ENCODE results near the gene MFSD12.
A peak's percentile ranks its signal among the peaks of the same experiment; 100 is the strongest.
"Not testable (repeated sequence)": the region's sequence is repeated elsewhere in the genome, so short reads cannot be mapped to it uniquely, and the experiment has no call there.

The MFSD12 gene

DNA sequence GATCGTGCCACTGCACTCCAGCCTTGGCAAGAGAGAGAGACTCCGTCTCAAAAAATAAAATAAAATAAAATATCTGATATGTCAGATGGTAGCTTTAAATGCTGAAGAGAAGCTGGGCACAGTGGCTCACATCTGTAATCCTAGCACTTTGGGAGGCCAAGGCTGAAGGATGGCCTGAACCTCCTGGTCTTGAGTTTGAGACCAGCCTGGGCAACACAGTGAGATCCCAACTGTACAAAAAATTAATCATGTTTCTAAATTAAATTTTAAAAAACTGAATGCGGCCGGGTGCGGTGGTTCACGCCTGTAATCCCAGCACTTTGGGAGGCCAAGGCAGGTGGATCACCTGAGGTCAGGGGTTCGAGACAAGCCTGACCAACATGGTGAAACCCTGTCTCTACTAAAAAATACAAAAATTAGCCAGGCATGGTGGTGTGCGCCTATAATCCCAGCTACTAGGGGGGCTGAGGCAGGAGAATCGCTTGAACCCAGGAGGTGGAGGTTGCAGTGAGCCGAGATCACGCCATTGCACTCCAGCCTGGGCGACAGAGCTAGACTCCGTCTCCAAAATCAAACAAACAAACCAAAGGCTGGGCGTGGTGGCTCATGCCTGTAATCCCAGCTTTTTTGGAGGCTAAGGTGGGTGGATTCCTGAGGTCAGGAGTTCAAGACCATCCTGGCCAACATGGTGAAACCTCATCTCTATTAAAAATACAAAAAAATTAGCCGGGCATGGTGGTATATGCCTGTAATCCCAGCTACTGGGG lies 26.8 kb upstream of the MFSD12 start:
- not testable (repeated sequence) for DNase-seq (ENCODE audit: low read depth in 2 of 2)

DNA sequence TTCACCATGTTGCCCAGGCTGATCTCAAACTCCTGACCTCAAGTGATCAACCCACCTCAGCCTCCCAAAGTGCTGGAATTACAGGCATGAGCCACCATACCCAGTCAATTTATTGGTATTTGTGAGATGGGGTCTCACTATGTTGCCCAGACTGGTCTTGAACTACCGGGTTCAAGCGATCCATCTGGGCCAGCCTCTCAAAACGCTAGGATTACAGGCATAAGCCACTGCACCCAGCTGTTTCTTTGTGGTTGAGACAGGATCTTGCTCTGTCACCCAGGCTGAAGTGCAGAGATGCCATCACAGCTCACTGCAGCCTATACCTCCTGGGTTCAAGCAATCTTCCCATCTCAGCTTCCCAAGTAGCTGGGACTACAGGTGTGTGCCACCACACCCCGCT lies 24.4 kb upstream of the MFSD12 start:
- not testable (repeated sequence) for DNase-seq (ENCODE audit: low read depth in 2 of 2)

DNA sequence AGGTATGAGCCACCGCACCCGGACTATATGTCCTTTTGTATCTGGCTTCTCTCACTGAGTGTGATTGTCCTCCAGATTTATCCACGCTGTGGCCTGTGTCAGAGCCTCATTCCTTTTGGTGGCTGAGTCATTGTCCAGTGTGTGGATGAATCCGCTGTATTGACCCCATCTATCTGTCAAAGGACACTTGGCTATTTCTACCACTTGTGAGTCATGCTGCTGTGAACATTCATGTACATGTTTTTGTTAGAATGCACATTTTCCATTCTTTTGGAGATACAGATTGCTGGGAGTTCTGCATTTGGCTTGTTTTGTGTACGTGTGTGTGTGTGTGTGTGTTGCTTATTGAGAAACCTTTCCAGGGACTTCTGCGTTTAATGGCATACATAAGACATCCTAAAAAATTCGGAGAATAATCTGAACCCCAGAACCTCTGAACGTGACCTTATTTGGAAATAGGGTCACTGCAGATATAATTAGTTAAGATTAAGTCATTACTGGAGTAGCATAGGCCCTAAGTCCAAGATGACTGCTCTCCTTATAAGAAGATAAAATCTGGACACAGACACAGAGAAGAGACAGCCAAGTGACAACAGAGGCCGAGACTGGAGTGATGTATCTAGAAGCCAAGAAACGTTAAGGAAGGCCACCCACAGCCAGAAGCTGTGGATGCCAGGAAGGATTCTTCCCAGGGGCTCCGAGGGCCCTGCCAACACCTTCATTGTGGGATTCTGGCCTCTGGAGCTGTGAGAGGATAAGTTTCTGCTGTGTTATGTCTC lies 23.0 kb upstream of the MFSD12 start:
- no peak for DNase-seq (ENCODE audit: low read depth in 2 of 2)

DNA sequence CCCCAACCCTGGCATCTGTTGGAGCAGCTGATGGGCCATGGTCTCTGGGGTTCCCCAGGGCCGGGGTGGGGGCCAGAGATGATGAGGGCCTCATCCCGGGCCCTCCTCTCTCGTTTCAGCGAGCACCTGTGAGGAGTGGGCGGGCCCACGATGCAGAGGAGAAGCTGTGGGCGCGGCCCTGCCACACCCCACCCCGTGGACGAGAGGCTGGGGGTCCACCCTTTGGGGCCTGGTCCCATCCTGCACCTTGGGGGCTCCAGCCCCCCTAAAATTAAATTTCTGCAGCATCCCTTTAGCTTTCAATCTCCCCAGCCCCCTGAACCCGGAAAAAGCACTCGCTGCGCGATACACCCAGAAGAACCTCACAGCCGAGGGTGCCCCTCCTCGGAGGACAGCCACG lies 21.0 kb upstream of the MFSD12 start:
- no peak for DNase-seq (ENCODE audit: low read depth in 2 of 2)

DNA sequence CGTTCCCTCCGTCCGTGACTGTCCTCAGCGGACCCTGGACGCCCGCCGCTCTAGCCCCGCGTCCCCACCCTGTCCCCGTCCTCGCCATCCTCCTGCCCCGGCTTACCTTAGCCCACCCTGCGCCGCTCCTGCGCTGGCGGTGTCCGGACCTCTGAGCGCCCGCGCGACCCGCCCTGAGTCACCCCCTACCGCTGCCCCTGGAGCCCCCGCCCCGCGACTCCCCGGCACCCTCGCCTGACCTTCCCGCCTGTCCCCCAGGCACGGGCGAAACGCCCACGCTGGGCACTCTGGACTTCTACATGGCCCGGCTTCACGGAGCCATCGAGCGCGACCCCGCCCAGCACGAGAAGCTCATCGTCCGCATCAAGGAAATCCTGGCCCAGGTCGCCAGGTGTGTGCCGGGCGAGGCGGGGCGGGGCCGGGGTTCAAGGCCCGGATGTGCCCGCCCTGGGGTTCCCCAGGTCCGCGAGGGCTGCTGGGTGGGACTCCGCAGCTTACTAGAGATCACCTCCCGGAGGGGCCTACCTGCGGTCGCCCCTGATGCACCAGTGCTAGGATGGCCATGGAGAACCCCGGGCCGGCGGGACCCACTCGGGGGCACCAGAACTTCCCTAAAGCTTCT lies 20.4 kb upstream of the MFSD12 start:
- no peak for DNase-seq (ENCODE audit: low read depth in 2 of 2)

DNA sequence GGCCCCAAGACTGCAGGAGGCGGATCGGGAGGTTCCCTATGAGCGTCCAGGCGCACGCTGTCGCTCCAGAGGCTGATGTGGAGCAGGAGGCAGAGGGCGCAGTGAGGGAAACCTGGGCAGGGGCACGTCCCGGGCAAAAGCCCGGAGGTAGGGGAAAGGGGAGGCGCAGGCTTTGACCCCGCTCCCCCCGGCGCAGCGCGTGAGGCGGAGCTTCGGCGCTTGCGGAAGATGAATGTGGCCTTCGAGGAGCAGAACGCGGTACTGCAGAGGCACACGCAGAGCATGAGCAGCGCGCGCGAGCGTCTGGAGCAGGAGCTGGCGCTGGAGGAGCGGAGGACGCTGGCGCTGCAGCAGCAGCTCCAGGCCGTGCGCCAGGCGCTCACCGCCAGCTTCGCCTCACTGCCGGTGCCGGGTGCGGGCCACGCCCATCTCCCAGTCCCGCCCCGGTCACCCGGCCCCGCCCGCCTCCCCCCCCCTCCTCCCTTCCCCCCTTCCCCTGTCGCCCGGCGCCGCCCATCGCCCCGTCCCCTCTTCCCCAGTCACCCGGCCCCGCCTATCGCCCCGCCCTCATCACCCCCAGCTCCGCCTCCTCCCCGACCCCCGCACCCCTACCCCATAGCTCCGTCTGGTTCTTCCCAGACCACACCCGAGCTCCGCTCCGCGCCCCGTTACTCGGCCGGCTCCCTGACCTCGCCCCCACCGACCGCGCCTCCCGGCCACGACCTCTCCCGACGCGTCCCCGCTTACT lies 19.5 kb upstream of the MFSD12 start:
- DNase-seq (ENCODE audit: low read depth in 2 of 2), result no peak

DNA sequence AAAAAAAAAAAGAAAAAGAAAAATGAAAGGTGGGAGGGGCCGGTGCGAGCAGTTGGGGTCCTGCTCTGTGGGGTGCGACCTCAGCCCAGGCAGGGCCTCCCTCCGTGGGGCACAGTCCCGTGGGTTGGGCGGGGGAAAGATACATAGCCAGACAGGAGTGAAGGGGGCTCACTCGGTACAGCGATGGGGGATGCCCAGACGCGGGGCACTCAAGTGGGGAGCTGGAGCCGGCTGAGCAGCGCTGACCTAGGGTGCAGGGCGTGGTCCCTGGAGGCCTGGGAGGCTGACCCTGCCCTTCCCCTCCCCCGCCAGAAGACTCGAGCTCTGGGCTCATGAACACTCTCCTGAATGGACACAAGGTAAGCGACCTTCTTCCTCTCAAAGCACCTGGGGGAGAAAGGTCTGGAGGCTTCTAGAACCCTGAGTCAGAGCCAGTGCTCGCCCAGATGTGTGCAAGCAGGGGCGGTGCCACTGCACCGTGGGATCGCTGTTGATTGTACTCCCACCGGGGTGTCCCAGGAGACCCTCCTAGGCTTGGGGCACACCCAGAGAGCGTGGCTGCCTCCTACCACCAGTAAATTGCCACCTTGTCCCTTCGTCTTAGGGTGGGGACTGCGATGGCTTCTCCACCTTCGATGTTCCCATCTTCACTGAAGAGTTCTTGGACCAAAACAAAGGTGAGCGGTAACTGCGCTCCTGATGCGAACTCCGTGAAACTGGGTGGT lies 18.7 kb upstream of the MFSD12 start:
- DNase-seq (ENCODE audit: low read depth in 2 of 2), result no peak

DNA sequence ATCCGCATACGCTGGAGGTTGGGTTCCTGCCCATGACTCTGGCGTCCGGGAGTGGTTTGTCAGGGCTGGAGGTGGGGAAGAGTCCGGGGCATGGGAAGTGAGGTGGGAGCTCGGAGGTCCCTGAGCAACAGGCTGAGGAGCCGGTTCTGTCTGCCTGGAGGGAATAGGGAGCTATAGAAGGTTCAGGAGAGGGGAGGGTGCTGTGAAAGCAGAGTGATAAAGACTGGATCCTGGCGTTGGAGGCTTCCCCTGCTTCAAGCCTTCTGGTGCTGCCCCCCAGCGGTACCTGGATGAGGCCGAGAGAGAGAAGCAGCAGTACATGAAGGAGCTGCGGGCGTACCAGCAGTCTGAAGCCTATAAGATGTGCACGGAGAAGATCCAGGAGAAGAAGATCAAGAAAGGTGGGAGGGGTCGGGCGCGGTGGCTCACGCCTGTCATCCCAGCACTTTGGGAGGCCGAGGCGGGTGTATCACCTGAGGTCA lies 17.9 kb upstream of the MFSD12 start:
- DNase-seq (ENCODE audit: low read depth in 2 of 2), result no peak

DNA sequence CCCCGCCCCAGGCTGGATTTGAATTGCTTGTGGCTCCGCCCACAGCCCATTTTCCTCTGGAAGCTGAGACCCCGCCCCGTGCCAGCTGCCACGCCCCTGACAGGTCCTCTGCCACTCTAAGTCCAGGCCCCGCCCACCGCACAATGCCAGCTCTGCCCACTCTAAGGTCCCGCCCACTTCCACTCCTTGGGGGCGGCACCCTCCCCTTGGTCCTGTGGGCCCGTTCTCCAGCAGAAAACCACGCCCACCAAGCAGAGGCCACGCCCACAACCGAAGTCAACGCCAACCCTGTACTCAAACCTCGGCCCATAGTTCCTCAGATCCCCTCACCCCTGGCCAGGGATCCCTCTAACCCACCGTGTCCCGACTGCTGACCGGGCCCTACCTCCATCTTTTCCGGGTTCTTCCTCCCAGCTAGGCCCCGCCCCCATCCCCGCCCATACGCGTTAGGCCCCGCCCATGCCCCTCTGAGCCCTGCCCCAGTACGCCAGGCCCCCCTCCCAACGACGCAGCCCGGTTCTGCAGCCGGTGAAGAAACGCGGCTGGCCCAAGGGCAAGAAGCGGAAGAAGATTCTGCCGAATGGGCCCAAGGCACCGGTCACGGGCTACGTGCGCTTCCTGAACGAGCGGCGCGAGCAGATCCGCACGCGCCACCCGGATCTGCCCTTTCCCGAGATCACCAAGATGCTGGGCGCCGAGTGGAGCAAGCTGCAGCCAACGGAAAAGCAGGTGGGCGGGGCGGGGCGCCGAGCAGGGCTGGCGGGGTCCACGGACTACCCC lies 16.7 kb upstream of the MFSD12 start:
- DNase-seq (ENCODE audit: low read depth in 2 of 2), result peak; percentile 56 to 72

DNA sequence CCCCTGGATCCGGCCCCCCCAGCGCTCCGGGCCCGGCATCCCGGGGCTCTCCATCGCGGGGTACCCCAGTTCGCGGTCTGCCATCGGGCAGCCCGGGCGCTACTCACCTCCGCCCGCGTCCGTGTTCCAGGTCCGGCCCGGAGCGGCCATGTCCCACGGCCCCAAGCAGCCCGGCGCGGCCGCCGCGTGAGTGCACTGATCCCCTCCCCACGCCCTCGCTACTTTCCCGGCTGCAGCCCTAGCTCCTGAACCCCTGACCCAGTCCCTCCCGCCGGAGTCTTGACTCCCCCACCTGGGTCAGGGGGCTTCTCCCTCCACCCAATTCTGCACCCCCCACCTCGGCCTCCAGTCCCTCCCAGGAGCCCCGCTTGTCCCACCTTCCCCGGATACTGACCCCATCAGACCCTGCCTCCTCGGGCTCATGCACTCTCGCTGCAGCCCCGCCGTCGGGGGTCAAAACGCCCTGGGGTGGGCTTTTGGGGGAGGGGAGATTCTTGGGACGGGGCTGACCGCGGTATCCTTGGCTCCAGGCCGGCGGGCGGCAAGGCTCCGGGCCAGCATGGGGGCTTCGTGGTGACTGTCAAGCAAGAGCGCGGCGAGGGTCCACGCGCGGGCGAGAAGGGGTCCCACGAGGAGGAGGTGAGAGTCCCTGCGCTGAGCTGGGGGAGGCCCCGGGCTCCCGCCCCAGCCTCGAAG lies 15.9 kb upstream of the MFSD12 start:
- no peak for DNase-seq (ENCODE audit: low read depth in 2 of 2)

DNA sequence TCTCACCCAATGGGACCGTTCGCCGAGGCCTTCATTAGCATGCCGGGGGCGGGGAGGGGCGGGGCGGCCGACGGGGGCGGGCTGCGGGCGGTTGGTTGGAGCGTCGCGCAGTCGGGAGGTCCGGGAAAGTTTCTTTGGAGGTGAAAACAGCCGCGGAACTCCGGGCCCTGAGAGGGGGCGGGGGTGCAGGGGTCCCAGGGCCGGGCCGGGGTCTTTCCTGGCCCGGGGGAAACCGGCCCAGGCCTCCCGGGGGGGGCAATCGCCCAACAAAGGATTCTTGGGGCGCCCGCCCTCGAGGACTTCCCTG lies 15.4 kb upstream of the MFSD12 start, which contains the start of gene HMG20B:
HMG20B (plus strand) TSS at position 90 of the 307 bp plus-strand sequence. CDS start 366 bp downstream, outside the sequence.
- DNase-seq (ENCODE audit: low read depth in 2 of 2), result no peak

DNA sequence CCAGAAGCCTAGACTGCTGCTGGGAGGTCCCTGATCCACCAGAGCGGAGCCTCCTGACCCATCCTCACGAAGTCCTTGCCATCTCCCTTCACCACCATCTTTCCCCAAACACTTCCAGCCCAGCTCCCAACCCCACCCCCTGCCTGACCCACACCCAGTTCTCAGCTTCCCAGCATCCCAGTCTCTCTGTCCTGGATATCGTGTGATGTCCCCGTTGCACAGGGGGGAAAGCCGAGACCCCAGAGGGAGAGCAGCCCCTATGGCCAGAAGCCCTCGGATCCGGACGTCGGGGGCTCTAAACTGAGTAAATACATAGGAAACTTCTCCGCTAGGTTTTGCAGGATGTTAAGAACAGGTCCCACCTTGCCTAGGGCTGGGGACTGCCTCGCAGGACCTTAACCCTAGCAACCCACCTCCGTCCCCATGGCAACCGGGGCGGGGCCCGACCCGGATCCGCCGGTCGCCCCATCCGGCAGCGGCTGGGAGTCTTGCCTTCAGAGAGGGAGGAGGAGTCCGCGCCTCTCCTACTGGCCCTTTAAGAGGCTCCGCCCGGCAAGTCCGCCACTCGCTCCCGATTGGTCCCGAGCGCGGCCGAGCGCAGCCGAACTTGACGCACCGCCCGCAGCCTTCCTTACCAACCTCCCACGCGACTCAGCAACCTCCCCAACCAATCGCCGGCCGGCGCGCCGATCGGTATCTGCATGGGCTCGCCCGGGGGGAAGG lies 14.9 kb upstream of the MFSD12 start:
- DNase-seq (ENCODE audit: low read depth in 2 of 2), result peak; percentile 97 to 98

DNA sequence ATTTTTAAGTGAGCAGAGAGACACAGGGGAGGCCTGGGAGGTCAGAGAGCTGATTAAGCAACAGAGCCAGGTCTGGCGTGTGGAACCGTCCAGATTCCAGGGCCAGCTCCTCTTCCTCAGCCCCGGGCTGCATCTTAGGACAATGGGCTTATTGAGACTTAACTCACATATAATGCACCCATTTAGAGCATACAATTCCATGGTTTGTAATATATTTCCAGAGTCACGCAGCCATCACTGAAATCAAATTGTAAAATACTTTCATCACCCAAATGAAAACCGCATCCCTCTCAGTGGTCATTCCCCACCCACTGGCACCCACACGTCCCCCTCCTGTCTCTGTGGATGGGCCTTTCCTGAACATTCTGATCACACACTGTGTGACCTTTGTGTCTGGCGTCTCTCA lies 13.2 kb upstream of the MFSD12 start:
- no peak for DNase-seq (ENCODE audit: low read depth in 2 of 2)

DNA sequence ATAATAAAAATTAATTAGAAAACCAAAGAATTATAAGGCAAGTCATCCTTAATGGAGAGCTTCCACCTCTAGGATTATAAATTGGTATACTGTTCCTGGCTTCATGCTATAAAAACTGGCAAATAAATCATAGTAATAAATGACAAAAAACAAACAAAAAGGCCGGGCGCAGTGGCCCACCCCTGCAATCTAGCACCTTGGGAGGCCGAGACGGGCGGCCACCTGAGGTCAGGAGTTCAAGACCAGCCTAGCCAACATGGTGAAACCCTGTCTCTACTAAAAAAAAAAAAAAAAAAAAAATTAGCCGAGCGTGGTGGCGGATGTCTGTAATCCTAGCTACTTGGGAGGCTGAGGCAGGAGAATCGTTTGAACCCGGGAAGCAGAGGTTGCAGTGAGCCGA lies 12.7 kb upstream of the MFSD12 start:
- not testable (repeated sequence) for DNase-seq (ENCODE audit: low read depth in 2 of 2)

DNA sequence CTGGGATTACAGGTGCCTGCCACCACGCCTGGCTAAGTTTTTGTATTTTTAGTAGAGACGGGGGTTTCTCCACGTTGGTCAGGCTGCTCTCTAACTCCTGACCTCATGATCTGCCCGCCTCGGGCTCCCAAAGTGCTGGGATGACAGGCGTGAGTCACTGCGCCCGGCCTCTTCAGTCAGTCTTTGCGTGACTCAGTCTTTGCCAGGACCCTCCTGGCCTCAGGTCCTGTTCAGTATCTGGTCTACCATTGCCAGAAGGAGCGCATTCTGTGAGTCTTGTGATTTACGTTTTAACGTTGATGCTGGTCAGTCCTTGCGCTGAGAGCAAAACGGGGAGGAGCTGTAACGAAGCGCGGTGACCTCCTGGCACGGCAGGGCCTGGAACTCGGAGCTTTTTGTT lies 7.8 kb upstream of the MFSD12 start:
- DNase-seq (ENCODE audit: low read depth in 2 of 2), result no peak

DNA sequence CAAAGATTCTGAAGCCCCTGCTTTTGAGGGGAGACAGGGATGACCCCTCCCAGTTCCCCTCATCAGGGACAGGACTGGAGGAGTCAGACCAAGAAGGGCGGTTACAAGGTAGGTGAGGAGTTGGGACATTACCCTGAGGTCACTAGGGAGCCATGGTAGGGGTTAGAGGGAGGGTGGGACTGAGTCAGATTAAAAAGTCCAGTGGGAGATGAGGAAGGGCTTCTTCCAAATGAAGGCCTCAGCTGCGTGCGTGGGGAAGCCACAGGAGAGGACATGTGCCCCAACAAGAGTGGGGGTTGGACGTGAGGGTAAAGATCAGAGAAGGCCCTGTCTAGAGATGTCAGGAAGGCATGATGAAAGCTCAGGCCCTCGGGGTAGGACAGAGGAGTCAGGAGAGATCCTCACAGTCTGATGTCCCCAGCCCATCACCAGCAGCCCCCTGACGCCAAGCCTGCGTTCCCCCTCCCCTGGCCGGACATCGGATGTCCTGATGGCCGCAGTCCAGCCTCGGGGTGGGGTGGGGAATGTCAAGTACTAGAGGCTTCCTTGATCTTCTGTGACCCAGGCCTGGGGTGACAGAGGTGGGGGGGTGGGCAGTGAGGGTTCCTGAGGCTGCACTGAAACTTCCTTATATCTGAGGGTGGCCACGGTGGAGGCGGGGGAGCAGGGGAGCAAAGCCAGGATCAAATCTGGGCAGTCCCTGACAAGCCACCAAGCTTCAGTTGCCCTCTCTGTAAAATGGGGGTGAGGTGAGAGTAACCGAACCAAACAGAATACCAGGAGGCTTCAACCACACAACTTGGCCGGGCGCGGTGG lies 6.5 kb upstream of the MFSD12 start:
- no peak for DNase-seq (ENCODE audit: low read depth in 2 of 2)

DNA sequence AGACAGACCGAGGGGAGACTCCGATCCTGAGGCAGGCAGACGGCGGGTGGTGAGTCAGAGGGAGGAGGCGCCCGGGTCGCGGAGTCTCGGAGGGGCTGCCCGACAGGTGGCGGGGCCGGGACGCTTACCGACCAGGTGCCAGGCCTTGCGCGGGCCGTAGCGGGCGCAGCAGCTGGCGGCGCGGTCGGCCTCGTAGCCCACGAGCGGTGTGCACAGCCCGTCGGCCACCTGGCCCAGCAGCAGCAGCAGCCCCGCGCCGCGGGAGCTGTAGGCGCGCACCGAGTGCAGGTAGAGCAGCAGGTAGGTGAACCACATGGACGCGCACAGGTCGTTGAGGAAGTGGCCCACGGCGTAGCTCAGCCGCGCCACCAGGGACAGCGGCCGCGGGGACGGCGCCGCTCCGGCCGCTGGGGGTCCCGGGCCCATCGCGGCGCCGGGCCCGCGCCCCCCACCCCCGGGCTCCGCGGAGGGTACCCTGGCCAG lies 367 bp downstream of the MFSD12 start:
- peak; percentile 59 to 64 for DNase-seq (ENCODE audit: low read depth in 2 of 2)

DNA sequence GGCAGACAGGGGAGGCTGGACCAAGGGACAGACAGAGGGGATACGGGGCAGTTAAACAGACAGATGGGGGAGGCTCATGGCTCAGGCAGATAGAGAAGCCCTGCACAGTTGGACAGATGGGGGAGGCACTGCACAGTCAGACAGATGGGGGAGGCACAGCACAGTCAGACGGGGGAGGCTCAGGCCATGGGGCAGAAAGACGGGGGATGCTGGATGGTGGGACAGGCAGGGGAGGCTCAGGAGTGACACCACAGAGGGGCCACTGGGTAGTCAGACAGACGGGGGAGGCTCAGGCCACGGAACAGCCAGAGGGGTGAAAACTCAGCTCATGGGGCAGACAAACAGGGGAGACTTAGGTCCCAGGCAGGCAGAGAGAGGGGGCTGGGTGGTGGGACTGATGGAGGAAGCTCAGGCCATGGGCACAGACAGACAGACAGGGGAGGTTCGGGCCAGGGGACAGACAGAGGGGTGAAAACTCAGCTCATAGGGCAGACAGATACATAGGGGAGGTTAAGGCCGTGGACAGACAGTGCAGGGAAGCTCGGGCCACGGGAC lies 886 bp downstream of the MFSD12 start:
- DNase-seq (ENCODE audit: low read depth in 2 of 2), result no peak
